PC-3 (cell line): Measurements from ENCODE around the gene SLC25A21. TPM values are rescaled to one million over a fixed set of nuclear protein-coding genes. Genes with fewer than 3 reads are reported as not detected.

Source experiments
- ATAC-seq: fragments of 200-7000 bp; cut with Tn5 transposase; 2 replicates; pipeline ENCODE4 v1.9.1; 2020; ENCODE audit warnings: mild to moderate bottlenecking, moderate library complexity
- BruUV-seq: library from RNA; stranded (reverse); fragments of 400-500 nt; replicated peaks from 2 replicates; lab custom pipeline; 2021; lab: Mats Ljungman, UMichigan
- CTCF ChIA-PET: fragments of 300-600 bp; sonication (Branson Sonifier 250); formaldehyde crosslinking; loops from one replicate; lab custom pipeline; 2022; ENCODE audit warnings: antibody characterized with exemption; lab: Charles Lee
- POLR2A ChIA-PET: fragments of 300-600 bp; sonication (Branson Sonifier 250); formaldehyde crosslinking; loops from one replicate; lab custom pipeline; 2022; ENCODE audit warnings: antibody characterized with exemption; ENCODE audit not compliant: unreplicated experiment; lab: Charles Lee
- DNase-seq: peaks from one replicate; pipeline ENCODE4 v3.0.0-alpha.2; 2015
- H2AFZ ChIP-seq: fragments of 300-600 bp; sonication (generic); 2 replicates; pipeline ENCODE4 v1.6.0; 2016; ENCODE audit warnings: antibody characterized with exemption, low read length
- H3F3A ChIP-seq: fragments of 300-600 bp; sonication (generic); one replicate; pipeline ENCODE4 v1.6.0; 2017; ENCODE audit warnings: antibody characterized with exemption, low read length, control low read depth, mild to moderate bottlenecking; ENCODE audit not compliant: unreplicated experiment
- H3K27ac ChIP-seq: fragments of 300-600 bp; sonication (generic); 2 replicates; pipeline ENCODE4 v1.5.1; 2016; ENCODE audit warnings: mild to moderate bottlenecking, low read length
- H3K27me3 ChIP-seq: fragments of 300-600 bp; sonication (generic); 2 replicates; pipeline ENCODE4 v1.6.1; 2016; ENCODE audit warnings: low read length, mixed read lengths
- H3K36me3 ChIP-seq: fragments of 300-600 bp; sonication (generic); 2 replicates; pipeline ENCODE4 v1.6.1; 2016; ENCODE audit warnings: low read depth, mixed run types, low read length, mixed read lengths
- H3K4me1 ChIP-seq: fragments of 300-600 bp; sonication (generic); 2 replicates; pipeline ENCODE4 v1.5.1; 2016; ENCODE audit warnings: low read length; ENCODE audit not compliant: insufficient read depth
- H3K4me2 ChIP-seq: fragments of 300-600 bp; sonication (generic); 2 replicates; pipeline ENCODE4 v1.6.0; 2016; ENCODE audit warnings: low read length
- H3K4me3 ChIP-seq: fragments of 300-600 bp; sonication (generic); 2 replicates; pipeline ENCODE4 v1.5.1; 2016; ENCODE audit warnings: mild to moderate bottlenecking, low read length, mixed read lengths
- H3K79me2 ChIP-seq: fragments of 300-600 bp; sonication (generic); 2 replicates; pipeline ENCODE4 v1.6.1; 2017; ENCODE audit warnings: low read length, mixed read lengths
- H3K9ac ChIP-seq: fragments of 300-600 bp; sonication (generic); 2 replicates; pipeline ENCODE4 v1.6.0; 2016; ENCODE audit warnings: mild to moderate bottlenecking, low read length
- H3K9me2 ChIP-seq: fragments of 300-600 bp; sonication (generic); replicated peaks from 2 replicates; pipeline ENCODE4 v1.6.1; 2016; ENCODE audit warnings: mixed run types, low read length, mixed read lengths
- H3K9me3 ChIP-seq: fragments of 300-600 bp; sonication (generic); 2 replicates; pipeline ENCODE4 v1.6.1; 2016; ENCODE audit warnings: low read length, mixed read lengths
- H4K20me1 ChIP-seq: fragments of 300-600 bp; sonication (generic); 2 replicates; pipeline ENCODE4 v1.6.1; 2016; ENCODE audit warnings: low read length, mixed read lengths
- EZH2 ChIP-seq: fragments of 300-600 bp; sonication (generic); IDR thresholded peaks from one replicate; pipeline ENCODE4 v1.6.1; 2017; ENCODE audit warnings: antibody characterized with exemption, mild to moderate bottlenecking, low read length; ENCODE audit not compliant: unreplicated experiment
- EZH2phosphoT487 ChIP-seq: fragments of 300-600 bp; sonication (generic); IDR thresholded peaks from 2 replicates; pipeline ENCODE4 v1.6.1; 2018; ENCODE audit warnings: mild to moderate bottlenecking, antibody characterized with exemption, low read length, borderline replicate concordance
- intact Hi-C: fragments of 100-400 bp; cut with micrococcal nuclease; formaldehyde crosslinking; loops from 2 replicates; pipeline ENCODE4 v1.9.0; 2023
- total RNA-seq: library from RNA; depleted of rRNA; stranded (reverse); fragments of >200 nt; gene quantifications from 2 replicates; pipeline ENCODE4 v1.2.3, GENCODE V29; 2014
- TF ChIP-seq, protein P1 (sequence below): fragments of 300-600 bp; sonication (generic); conservative IDR thresholded peaks from 2 replicates; pipeline ENCODE4 v1.5.1; 2017; ENCODE audit warnings: antibody characterized with exemption, low read depth, mild to moderate bottlenecking, low read length

SLC25A21 gene
- total RNA-seq, 1 experiment from 2014 or later, result 0.87 TPM

DNA sequence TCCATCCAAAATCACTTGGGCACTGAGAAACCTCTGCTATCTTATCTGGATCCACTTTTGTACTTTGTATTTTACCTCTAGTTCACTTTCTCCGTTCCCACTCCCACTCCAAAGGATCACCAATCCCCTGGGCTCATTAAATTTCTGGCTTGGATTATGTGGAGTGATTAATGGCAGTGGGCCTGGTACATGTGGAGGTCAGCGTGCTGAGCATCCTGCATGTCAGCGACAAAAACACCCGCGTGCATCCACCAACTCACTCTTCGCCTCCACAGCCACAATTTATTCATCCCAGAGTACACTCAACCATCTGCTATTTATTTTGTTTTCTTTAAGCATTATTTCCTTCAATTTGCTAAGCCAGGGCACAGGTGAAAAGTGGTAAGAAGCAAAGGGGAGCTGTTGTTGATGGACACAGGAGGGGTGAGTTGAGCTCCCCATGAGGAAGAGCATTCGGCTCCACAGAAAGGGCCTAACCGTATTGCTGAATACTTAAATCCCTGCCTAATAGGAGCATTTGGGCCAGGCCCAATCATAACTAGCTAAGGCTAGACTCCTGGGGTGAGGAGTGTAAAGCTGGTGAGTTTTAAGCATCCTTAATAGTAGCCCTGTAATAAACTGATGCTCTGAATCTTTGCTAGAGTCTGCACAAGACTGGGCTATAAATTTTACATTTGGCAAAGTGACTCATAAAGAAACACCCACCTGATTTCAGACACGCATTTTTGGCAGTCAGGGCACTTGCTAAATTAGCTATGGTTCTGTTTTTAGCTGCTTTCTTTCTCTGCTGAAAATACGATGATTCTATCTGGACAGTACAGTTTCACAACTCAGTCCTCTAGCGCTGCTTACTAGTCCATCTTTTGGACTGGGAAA, 137.8 kb downstream of the SLC25A21 start:
- Histone ChIP-seq H3K27me3 (no peaks in the 10 kb centered on the region), H3K79me2 (no peaks in the 10 kb centered on the region), H2AFZ (no peak overlapping the region), H3K27ac (no peak overlapping the region), H3F3A (no peaks in the 10 kb centered on the region), H3K9me2 (no peaks in the 10 kb centered on the region), H3K9ac (no peak overlapping the region), H4K20me1 (no peaks in the 10 kb centered on the region), H3K4me3 (no peak overlapping the region), H3K4me1 (peaks cover 30% of the 10 kb centered on the region), H3K9me3 (no peaks in the 10 kb centered on the region), H3K4me2 (no peak overlapping the region), H3K36me3 (no peaks in the 10 kb centered on the region)
- DNase-seq, result no peak
- intact Hi-C loops, result loop anchor here (5.0 kb wide), 1 partner anchor 48 kb away; no protein-coding TSS in a partner anchor
- BruUV-seq, result no TSS peak
- POLR2A ChIA-PET, result no interaction called here
- no peak for ATAC-seq
- CTCF ChIA-PET, result interaction anchor here (1.0 kb wide), 1 partner anchor 83 kb away, joined by 5 read pairs; no protein-coding TSS in a partner anchor
- TF ChIP-seq EZH2phosphoT487, result no peak
- no peak for TF ChIP-seq EZH2
- TF ChIP-seq, protein P1, sequence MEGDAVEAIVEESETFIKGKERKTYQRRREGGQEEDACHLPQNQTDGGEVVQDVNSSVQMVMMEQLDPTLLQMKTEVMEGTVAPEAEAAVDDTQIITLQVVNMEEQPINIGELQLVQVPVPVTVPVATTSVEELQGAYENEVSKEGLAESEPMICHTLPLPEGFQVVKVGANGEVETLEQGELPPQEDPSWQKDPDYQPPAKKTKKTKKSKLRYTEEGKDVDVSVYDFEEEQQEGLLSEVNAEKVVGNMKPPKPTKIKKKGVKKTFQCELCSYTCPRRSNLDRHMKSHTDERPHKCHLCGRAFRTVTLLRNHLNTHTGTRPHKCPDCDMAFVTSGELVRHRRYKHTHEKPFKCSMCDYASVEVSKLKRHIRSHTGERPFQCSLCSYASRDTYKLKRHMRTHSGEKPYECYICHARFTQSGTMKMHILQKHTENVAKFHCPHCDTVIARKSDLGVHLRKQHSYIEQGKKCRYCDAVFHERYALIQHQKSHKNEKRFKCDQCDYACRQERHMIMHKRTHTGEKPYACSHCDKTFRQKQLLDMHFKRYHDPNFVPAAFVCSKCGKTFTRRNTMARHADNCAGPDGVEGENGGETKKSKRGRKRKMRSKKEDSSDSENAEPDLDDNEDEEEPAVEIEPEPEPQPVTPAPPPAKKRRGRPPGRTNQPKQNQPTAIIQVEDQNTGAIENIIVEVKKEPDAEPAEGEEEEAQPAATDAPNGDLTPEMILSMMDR, result no peak

DNA sequence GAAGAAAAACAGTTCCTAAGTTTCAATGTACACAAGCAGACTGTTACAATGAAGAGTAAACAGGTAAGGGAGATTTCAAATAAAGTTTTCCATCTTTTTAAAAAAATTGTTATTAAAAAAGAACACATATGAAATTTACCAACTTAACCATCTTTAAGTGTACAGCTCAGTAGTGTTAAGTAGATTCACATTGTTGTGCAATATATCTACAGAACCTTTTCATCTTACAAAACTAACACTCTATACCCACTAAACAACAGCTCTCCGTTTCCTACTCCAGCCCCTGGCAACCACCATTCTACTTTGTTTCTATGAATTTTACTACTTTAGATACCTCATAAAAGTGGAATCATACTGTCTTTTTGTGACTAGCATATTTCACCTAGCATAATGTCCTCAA, 139.5 kb downstream of the SLC25A21 start:
- H3K4me2 ChIP-seq, result no peak overlapping the region
- H3K27me3 ChIP-seq, result no peaks in the 10 kb centered on the region
- peaks cover 30% of the 10 kb centered on the region for H3K4me1 ChIP-seq
- H4K20me1 ChIP-seq, result no peaks in the 10 kb centered on the region
- H3K9me2 ChIP-seq, result no peaks in the 10 kb centered on the region
- no peak for ATAC-seq
- no peak overlapping the region for H2AFZ ChIP-seq
- no peak for DNase-seq
- ChIA-PET CTCF (no interaction called here), POLR2A (no interaction called here)
- intact Hi-C loops, result no loop called here
- H3K9ac ChIP-seq, result no peak overlapping the region
- H3K4me3 ChIP-seq, result no peak overlapping the region
- H3K9me3 ChIP-seq, result no peaks in the 10 kb centered on the region
- no TSS peak for BruUV-seq
- H3K27ac ChIP-seq, result no peak overlapping the region
- no peaks in the 10 kb centered on the region for H3K36me3 ChIP-seq
- H3K79me2 ChIP-seq, result no peaks in the 10 kb centered on the region
- TF ChIP-seq, protein P1, result no peak
- TF ChIP-seq EZH2 (no peak), EZH2phosphoT487 (no peak)
- no peaks in the 10 kb centered on the region for H3F3A ChIP-seq
